ENCODE measurements around the gene TCEAL6.
"Not testable (repeated sequence)": the region's sequence is repeated elsewhere in the genome, so short reads cannot be mapped to it uniquely, and the experiment has no call there.

The TCEAL6 gene

DNA sequence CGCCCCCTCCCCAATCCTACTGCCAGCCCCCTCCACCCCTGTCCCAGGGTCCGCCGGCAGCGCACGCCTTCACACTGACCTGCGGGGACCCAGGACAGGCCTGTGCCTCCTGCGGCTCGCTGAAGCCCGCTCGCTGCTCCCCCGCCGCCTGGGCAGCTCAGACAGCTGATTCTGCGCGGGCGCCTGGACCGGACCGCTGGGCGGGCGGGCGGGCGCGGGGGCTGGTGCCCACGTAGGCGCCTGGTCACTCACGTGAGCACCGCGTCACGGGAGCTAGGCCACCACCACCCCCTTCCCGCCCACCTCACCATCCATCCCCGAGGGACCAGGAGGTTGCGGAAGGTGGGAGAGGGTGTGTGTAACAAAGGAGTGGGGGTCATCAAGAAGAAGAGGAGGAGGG lies at the start of gene TCEAL6:
Gene TCEAL6, minus strand, starts transcription at position 208 of the 400 bp plus-strand sequence.
- DNase-seq, result not testable (repeated sequence)

DNA sequence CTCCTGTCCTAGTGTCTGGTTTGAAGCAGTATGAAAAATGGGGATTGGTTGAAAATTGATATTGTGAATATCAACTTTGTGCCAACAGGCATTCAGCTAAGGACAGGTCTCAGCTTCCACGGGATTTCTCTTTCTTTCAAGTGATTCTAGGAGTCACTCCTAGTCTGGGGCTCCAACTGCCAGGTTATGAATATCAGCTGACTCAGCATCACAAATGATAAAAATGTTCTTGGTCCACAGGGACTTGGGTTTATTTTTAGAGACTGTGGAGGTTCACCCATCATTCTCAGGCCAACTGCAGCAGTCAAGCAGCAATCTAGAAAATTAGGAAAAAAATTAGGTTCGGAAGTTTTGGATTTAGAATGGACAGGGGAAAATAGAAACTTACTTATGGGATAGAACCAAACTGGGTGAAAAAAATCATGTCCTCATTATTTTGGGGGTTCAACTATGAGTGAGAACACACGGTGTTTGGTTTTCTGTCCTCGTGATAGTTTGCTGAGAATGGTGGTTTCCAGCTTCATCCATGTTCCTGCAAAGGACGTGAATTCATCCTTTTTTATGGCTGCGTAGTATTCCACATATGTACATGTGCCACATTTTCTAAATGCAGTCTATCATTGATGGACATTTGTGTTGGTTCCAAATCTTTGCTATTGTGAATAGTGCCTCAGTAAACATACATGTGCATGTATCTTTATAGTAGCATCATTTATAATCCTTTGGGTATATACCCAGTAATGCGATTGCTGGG lies 43.9 kb upstream of the TCEAL6 start:
- no peak for DNase-seq

DNA sequence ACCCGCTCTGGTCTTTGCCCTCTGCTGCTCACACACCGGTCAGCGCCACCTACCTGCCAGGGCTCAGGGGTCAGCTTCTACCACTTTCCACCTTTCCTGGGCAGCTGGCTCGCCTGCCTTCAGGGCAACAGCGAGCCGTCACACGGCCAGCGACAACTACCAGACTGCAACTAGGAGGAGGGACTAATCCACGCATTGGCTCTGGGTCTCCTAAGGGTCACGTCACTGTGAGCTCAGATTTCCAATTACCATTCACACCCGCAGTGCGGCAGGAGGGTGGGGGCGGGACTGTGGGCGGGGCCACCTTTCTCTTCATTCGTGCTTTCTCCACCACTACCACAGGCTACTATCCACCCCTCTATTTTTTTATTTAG lies 13.5 kb upstream of the TCEAL6 start, which contains the start of gene BEX5:
Gene BEX5, minus strand, starts transcription at position 172 of the 374 bp plus-strand sequence. CDS start 1,712 bp downstream, outside the sequence.
- peak; percentile 57 for DNase-seq

DNA sequence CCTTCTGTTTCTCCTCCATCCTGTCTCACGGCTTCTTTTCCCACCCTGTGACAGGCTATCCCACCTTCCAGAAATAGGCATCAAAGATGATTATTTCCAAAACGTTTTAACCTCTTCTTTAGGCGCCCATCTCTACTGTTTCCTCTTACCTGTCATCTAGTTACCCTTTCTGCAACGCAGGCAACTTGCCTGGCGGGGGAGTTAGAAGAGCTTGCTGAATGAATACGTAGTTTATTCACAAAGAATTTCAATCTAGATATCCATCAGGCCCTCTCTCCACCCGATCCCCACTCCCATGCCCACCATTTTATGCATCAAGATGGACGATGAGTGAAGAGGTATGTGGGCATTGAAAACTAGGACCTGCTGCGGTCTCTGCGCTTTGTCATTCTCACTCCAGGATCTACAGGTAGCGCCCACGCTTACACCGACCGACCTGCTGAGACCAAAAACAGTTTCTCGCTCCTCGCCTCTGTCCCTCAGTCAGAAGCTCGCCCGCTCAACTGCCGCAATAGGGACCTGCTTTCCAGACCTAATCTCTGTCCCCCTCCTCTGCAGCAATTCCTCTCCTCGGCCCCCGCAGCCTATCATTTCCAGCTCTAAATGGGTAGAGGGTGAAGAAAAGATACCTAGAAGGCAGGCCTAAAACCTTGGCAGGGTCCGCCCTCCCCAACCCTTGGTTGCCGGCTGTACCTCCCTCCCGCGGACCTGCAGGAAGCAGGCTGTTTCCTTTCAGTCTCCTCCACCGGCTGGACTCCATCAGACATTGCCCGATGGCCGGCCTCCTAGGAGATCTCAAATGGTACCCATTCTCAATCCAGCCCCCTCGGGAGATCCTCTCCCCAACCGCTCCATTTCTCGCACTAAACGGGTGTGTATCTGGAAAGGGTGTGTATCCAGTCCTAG lies 12.9 kb upstream of the TCEAL6 start:
- no peak for DNase-seq

DNA sequence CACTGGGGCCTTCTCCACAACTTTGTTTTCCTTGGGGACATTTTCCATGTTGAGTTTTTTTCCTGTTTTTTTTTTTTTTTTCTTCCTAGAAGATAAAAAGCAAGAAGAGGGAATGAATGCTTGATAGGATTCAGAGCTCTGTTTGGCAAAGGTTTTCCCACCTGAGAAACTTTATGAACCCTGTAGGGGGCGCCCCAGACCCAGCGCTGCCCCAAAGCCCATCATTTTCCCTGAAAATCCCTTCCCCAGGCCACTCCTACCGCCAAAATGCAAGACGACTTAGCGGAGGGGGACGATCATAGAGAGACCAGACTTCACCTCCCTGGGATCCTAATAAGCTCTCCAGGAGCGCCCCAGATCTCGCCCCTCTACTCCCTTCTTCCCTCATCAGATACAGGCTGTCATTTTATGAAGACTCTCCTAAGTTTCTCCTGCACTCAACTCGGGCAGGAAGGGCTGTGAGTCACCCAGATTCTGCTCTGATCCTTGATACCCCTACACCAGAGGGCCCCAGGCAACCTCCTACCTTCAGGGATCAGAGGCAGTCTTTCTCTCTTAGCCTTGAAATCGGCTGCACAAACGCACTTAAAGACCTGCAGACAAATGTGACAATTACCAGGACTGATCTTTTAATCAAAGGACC lies 12.1 kb upstream of the TCEAL6 start:
- no peak for DNase-seq

DNA sequence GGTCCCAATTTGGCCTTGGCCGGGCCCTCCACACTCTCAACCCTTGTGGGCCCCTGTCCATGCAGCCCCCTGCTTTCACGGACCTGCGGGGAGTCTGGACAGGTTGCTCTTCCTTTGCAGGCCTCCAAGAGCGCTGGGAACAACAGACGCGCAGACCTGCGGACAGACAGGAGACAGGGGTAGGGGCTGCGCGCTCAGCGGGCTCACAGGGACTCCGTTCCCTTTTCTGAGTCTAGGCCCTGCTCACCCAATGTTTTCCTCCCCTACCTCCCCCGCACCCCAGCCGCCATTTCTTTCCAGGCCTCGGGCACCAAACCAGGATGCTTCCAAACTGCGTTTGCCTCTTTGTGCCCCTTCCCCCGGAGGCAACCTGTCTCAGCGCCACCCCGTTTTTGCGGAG lies 650 bp downstream of the TCEAL6 start:
- DNase-seq, result not testable (repeated sequence)

DNA sequence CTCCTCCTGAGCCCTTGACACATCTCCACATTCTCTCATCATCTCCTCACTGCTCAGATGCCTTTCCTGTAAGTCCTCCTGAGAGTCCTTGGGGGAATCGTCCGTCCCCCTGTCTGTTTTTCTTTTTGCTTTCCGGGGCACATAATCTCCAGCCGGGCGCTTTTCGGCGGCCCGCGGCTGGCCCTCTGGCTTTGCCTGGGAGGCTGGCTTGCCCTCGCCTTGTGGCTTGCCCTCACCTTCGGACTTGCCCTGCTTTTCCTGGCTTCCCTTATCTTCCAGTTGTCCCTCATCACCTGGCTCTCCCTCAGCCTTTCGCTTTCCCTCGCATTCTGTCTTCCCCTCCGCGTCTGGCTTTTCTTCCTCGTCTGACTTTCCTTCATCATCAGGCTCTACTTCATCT lies 1.4 kb downstream of the TCEAL6 start:
- DNase-seq, result not testable (repeated sequence)

DNA sequence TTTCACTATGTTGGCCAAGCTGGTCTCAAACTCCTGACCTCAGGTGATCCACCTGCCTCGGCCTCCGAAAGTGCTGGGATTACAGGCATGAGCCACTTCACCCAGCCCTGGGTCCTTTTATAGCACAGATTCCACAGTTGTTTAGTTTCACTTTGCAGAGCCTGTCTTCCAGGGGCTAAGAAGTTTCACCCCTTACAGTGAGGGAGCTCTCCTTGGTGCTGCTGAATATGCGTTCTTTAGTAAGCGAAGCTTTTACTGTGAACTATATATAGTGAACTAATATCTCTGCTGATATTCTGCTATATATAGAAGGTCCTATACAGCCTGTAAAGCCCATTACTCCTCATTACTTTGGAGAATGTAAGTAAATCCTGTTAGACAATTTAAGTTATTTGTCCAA lies 4.2 kb downstream of the TCEAL6 start:
- no peak for DNase-seq

DNA sequence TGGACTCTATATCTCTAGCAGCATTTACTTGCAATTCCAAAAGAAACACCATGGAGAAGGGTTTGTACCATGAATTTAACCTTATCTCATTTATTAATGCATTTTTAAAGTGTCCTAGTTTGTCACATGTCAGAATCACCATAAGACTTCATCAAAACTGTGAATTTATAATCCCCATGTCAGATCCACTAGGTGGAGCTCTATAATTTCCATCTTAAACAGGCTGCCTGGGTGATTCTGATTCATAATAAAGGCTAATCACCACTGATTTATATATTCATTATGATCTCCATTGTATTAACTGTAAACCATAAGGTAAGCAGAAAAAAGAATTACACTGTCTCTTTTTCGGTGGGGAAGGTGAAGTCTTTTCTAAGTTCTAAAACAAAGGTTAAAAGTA lies 12.8 kb downstream of the TCEAL6 start:
- DNase-seq, result no peak

DNA sequence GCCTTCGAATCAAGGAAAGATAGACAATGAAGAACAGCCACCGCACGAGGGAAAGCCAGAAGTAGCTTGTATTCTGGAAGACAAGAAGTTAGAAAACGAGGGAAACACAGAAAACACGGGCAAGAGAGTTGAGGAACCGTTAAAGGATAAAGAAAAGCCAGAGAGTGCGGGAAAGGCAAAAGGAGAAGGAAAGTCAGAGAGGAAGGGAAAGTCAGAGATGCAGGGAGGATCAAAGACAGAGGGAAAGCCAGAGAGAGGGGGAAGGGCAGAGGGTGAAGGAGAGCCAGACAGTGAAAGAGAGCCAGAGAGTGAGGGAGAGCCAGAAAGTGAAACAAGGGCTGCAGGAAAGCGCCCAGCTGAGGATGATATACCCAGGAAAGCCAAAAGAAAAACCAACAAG lies 15.4 kb downstream of the TCEAL6 start:
- no peak for DNase-seq

DNA sequence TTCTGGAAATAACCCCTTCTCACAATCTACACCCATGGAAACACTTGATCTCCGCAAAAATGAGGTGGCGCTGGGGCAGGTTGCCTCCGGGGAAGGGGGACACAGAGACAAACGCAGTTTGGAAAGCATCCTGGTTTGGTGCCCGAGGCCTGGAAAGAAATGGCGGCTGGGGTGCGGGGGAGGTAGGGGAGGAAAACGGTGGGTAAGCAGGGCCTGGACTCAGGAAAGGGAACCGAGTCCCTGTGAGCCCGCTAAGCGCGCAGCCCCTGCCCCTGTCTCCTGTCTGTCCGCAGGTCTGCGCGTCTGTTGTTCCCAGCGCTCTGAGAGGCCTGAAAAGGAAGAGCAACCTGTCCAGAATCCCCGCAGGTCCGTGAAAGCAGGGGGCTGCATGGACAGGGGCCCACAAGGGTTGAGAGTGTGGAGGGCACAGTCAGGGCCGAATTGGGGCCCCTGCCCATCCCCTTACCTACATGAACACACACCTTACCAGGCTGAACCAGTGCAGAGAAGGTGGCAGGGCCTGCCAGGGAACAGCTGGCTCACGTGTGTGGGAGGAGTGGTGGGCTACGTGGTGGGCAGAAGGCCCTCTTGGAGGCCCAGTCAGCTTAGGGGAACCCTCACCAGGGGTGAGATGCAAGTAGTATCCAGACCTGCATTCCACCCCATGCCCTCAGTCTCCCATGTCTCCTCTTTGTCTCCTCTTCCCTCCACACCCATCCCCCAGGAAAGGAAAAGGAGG lies 16.0 kb downstream of the TCEAL6 start:
- DNase-seq, result not testable (repeated sequence)

DNA sequence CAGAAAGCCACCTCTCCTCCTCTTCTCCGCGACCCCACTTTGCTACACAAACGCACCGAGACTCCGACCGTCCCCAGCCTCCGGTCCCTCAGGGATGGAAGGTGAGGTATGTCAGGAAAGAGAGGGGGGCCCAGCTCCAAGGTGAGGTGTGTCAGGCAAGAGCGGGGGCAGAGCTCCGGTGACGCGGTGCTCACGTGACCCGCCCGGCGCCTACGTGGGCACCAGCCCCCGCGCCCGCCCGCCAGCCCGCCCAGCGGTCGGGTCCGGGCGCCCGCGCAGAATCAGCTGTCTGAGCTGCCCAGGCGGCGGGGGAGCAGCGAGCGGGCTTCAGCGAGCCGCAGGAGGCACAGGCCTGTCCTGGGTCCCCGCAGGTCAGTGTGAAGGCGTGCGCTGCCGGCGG lies 16.8 kb downstream of the TCEAL6 start, which contains the start of gene TCEAL2:
Gene TCEAL2, plus strand, starts transcription at position 244 of the 400 bp plus-strand sequence. CDS start 1,152 bp downstream, outside the sequence.
- not testable (repeated sequence) for DNase-seq

DNA sequence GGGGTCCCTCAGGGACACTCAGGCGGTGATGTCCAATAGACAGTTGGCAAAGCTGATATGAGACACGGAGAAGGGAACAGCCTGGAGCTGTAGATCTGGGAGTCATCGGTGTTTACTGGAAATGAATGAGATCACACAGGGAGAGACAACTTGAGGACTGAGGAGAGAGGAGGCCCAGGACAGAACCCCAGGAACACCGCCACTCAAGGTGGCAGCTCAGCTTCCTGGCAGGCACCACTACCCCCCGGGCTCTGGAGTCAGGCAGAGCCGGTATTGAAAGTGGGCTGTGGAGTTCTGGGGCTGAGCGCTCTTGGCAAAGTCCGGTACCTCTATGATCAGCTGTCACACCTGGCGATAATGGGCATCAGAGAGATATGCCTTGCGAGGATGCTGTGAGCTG lies 17.3 kb downstream of the TCEAL6 start:
- not testable (repeated sequence) for DNase-seq

DNA sequence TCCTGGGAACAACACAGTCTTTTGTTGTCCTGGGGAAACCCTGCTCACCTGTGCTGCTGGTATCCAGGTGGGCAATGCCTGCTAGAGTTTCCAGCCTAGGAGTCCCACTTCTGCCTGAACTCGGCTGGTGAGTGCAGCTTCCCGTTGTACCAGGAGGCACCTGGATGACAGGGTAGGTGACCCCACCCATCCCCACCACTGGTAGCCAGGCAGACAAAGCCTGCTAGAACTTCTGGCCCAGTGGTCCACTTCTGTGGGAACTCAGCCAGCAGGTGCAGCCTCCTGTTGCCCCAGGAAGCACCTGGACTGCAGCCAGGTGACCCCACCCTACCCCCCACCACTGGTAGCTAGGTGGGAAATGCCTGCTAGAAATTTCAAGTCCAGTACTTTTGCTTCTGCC lies 26.5 kb downstream of the TCEAL6 start:
- DNase-seq, result no peak

DNA sequence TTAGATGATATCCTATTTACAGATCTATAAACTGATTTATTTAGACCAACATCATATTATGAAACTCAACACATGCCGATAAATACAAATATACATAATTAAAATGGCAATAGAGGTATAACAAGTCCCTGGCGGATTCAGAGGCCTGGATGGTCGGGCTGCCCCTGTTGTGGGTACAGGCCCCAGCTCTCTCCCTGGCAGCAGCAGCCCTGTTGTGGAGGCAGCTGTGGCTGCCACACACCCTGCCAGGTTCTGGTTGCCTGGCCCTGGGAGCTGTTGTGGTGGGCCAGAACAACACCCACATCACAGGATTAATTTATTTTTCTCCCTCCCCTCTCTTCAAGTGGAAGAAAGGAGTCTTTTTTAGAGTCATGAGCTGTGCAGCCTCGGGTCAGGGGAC lies 28.9 kb downstream of the TCEAL6 start:
- DNase-seq, result no peak
